Large intestine (tissue), 3 donors: ENCODE measurements around the gene KANTR. TPM values are rescaled to one million over a fixed set of nuclear protein-coding genes. Genes with fewer than 3 reads are reported as not detected.

Source experiments
- DNase-seq, 2 donors: peaks; one replicate each; pipeline versions ENCODE4 v3.0.0 to v3.0.0-alpha.2; 2013
- H3K27ac ChIP-seq: one replicate; pipeline ENCODE4 v1.5.1; 2013; ENCODE audit warnings: low read length
- H3K27me3 ChIP-seq: 2 replicates; pipeline ENCODE4 v1.6.1; 2013; ENCODE audit warnings: low read length; ENCODE audit not compliant: control insufficient read depth, insufficient read depth
- H3K36me3 ChIP-seq: 2 replicates; pipeline ENCODE4 v1.6.1; 2013; ENCODE audit warnings: low read length; ENCODE audit not compliant: control insufficient read depth, insufficient read depth
- H3K4me1 ChIP-seq: one replicate; pipeline ENCODE4 v1.6.1; 2013; ENCODE audit warnings: low read length; ENCODE audit not compliant: control insufficient read depth, insufficient read depth
- H3K4me3 ChIP-seq: one replicate; pipeline ENCODE4 v1.5.1; 2013; ENCODE audit warnings: low read length
- H3K9me3 ChIP-seq: one replicate; pipeline ENCODE4 v1.6.1; 2013; ENCODE audit warnings: mild to moderate bottlenecking, low read depth, low read length, moderate library complexity; ENCODE audit not compliant: control insufficient read depth
- WGBS: methylation state at CpG from one replicate; pipeline ENCODE4 v1.1.5; 2013; ENCODE audit warnings: low lambda C conversion rate; ENCODE audit not compliant: insufficient coverage; 5-methylcytosine and 5-hydroxymethylcytosine counted together
- polyA plus RNA-seq: library from polyadenylated mRNA; unstranded; fragments of 120-200 nt; gene quantifications from one replicate; pipeline ENCODE4 v1.2.1, GENCODE V29; 2013

KANTR gene
- polyA plus RNA-seq, 1 donor = 15.3 TPM

- H3K27ac ChIP-seq = peak within 1 kb of the TSS; percentile 67
- H3K27me3 ChIP-seq = no peaks in the 10 kb centered on the region
- DNase-seq = peak; percentile 93 to 96
- H3K4me1 ChIP-seq = peaks cover 6% of the 10 kb centered on the region
- H3K36me3 ChIP-seq = peaks cover 19% of the 10 kb centered on the region
- H3K4me3 ChIP-seq = peak within 1 kb of the TSS; percentile 68
- no CpG with 5 or more reads among the region's 86 CpGs for WGBS
- H3K9me3 ChIP-seq = no peaks in the 10 kb centered on the region
Measured at GRCh38 chrX:53081925-53082772, 11.8 kb upstream of the KANTR start, which contains the start of gene TSPYL2. TSPYL2 (plus strand) TSS chrX:53082367; CDS start chrX:53082499, 132 bp downstream.

- no peaks in the 10 kb centered on the region for H3K9me3 ChIP-seq
- no peak for DNase-seq
- H3K36me3 ChIP-seq = peaks cover 19% of the 10 kb centered on the region
- WGBS = 100% methylated on average over 1 of the region's 31 CpGs
- H3K27me3 ChIP-seq = no peaks in the 10 kb centered on the region
- peak overlapping the region; percentile 56 for H3K27ac ChIP-seq
- H3K4me3 ChIP-seq = peak overlapping the region; percentile 68
- peaks cover 6% of the 10 kb centered on the region for H3K4me1 ChIP-seq
Measured at GRCh38 chrX:53082773-53083616, 10.9 kb upstream of the KANTR start.

DNA sequence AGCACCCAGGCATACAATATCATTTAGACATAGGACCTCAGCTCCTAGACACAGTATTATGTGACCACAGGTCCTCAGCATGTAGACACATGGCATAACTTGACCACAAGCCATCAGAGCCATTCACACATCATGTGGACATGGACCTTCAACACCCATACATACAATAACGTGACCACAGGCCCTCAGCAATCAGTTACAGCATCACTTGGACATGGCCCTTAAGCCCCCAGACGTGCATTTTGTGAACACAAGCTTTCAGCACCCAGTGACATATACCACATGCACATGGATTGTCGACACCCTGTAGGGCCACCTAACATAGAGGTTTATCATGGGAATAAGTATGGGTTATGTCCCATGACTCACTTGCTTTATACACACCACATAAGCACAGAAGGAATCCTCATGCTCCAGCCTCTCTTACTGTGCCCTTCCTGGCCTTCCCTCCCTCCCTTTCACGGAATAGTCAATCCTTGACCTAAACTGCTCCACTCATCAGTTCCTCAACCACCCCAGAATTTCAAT is 9.8 kb upstream of the KANTR start:
- no peaks in the 10 kb centered on the region for H3K27me3 ChIP-seq
- peaks cover 6% of the 10 kb centered on the region for H3K4me1 ChIP-seq
- DNase-seq = no peak
- H3K9me3 ChIP-seq = no peaks in the 10 kb centered on the region
- peaks cover 19% of the 10 kb centered on the region for H3K36me3 ChIP-seq
- WGBS = no CpG with 5 or more reads among the region's 4 CpGs
- H3K4me3 ChIP-seq = no peak overlapping the region
- no peak overlapping the region for H3K27ac ChIP-seq

GRCh38 chrX:53084863-53085262 is 9.1 kb upstream of the KANTR start:
- no CpG with 5 or more reads among the region's 9 CpGs for WGBS
- Histone ChIP-seq H3K9me3 (no peaks in the 10 kb centered on the region), H3K36me3 (peaks cover 19% of the 10 kb centered on the region), H3K27me3 (no peaks in the 10 kb centered on the region), H3K27ac (no peak overlapping the region), H3K4me3 (no peak overlapping the region), H3K4me1 (peaks cover 6% of the 10 kb centered on the region)
- DNase-seq = no peak

- no peaks in the 10 kb centered on the region for H3K27me3 ChIP-seq
- DNase-seq = no peak
- H3K4me1 ChIP-seq = peaks cover 6% of the 10 kb centered on the region
- peaks cover 19% of the 10 kb centered on the region for H3K36me3 ChIP-seq
- H3K9me3 ChIP-seq = no peaks in the 10 kb centered on the region
- no CpG with 5 or more reads among the region's 17 CpGs for WGBS
- no peak overlapping the region for H3K4me3 ChIP-seq
- no peak overlapping the region for H3K27ac ChIP-seq
Measured at GRCh38 chrX:53085661-53086229, 8.2 kb upstream of the KANTR start.

GRCh38 chrX:53086464-53086863 is 7.5 kb upstream of the KANTR start:
- H3K27ac ChIP-seq = no peak overlapping the region
- no peak for DNase-seq
- H3K27me3 ChIP-seq = no peaks in the 10 kb centered on the region
- H3K4me3 ChIP-seq = no peak overlapping the region
- H3K4me1 ChIP-seq = peaks cover 6% of the 10 kb centered on the region
- H3K36me3 ChIP-seq = peaks cover 19% of the 10 kb centered on the region
- H3K9me3 ChIP-seq = no peaks in the 10 kb centered on the region
- WGBS = no CpG with 5 or more reads among the region's 6 CpGs

DNA sequence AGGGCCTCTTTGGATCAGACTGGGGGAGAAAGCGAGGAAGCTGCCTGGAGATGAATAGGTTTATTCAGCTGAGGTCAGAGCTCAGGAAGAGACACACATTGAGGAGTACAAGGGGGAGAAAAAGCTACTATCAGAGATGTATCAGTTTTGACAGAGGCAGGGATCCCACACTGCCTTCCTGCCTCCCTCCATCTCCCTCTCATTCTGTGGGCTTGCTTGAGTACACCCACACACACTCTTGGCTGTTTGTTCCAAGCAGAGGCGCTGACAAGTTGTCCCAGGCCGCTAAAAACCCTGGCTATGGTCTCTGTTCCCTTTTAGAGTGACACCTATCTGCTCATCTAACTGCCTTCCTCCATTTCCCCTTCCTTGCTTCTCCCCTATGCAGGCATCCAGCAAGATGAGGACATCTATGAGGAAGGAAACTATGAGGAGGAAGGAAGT is 6.5 kb upstream of the KANTR start:
- H3K9me3 ChIP-seq = no peaks in the 10 kb centered on the region

GRCh38 chrX:53088136-53088974 is 5.6 kb upstream of the KANTR start:
- no peaks in the 10 kb centered on the region for H3K9me3 ChIP-seq
- peak overlapping the region; percentile 55 for H3K27ac ChIP-seq
- no peaks in the 10 kb centered on the region for H3K27me3 ChIP-seq
- peak overlapping the region; percentile 52 for H3K4me3 ChIP-seq
- DNase-seq = peak; percentile 75 to 77
- peaks cover 19% of the 10 kb centered on the region for H3K36me3 ChIP-seq
- no CpG with 5 or more reads among the region's 51 CpGs for WGBS
- H3K4me1 ChIP-seq = peaks cover 3% of the 10 kb centered on the region

More for the DNA sequence above, 6.5 kb upstream of the KANTR start:
- Histone ChIP-seq H3K4me1 (peaks cover 6% of the 10 kb centered on the region), H3K27me3 (no peaks in the 10 kb centered on the region), H3K4me3 (no peak overlapping the region), H3K27ac (no peak overlapping the region), H3K36me3 (peaks cover 19% of the 10 kb centered on the region)
- WGBS = no CpG with 5 or more reads among the region's 3 CpGs
- DNase-seq = no peak

DNA sequence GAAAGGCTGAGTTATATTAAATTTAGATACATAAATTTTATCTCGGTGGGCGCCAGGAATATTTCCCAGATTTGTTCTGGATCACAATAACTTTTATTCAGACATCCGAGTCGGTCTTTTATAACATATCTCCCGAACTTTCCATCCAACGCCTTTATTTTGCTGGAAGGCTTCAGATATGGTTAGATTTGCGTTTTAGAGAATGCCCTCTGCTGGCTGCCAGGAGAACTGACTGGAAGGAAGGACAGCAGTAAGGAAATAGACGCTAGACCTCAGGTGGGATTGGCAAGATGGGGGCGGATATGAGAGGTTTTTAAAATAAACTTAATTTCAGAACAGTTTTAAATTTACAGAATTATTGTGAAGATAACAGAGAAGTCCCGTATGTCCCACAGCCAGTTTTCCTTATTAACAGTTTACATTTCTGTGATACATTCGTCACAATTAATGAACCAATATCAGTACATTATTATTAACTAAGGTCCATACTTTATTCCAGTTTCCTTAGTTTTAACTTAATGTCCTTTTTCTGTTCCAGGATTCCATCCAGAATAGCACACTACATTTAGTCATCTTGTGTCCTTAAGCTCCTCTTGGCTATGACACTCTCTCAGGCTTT is 4.6 kb upstream of the KANTR start:
- Histone ChIP-seq H3K9me3 (no peaks in the 10 kb centered on the region), H3K27ac (peak overlapping the region; percentile 54), H3K4me3 (peak overlapping the region; percentile 52), H3K27me3 (no peaks in the 10 kb centered on the region), H3K36me3 (peaks cover 19% of the 10 kb centered on the region), H3K4me1 (no peaks in the 10 kb centered on the region)
- 0% methylated on average over 1 of the region's 11 CpGs for WGBS
- DNase-seq = peak in 1 of 2 donors; percentile 42
